PFSK-1 (cell line): ENCODE results near the gene VPS37D.

Experiments
- POLR2AphosphoS5 ChIP-seq: IDR thresholded peaks from 2 replicates; pipeline ENCODE4 v1.6.1; 2012; ENCODE audit warnings: low read depth, mild to moderate bottlenecking, control low read depth, low read length, moderate library complexity
- REST ChIP-seq, 2 experiments: IDR thresholded peaks; 2 replicates each; pipeline versions ENCODE4 v1.6.1 to v1.8.0; 2011 to 2012; ENCODE audit warnings: low read depth in 2 of 2, low read length in 2 of 2, control low read depth in 1 of 2, inconsistent platforms in 1 of 2, mild to moderate bottlenecking in 1 of 2, moderate library complexity in 1 of 2; ENCODE audit not compliant: insufficient read depth in 1 of 2
- SIN3A ChIP-seq: IDR thresholded peaks from 2 replicates; pipeline ENCODE4 v1.6.1; 2012; ENCODE audit warnings: mild to moderate bottlenecking, low read length, moderate library complexity, borderline replicate concordance; ENCODE audit not compliant: insufficient read depth

GRCh38 chr7:73680501-73680900, 12.9 kb downstream of the VPS37D start:
- TF ChIP-seq REST (IDR thresholded peaks at IDR 0.05; ENCODE audit: insufficient read depth in 1 of 2, low read depth in 2 of 2, low read length in 2 of 2), result no peak
- no peak for TF ChIP-seq SIN3A
- TF ChIP-seq POLR2AphosphoS5, result no peak
